Endothelial cell (in vitro differentiated cells): Measurements from ENCODE around the gene TMEM14C. TPM values are rescaled to one million over a fixed set of nuclear protein-coding genes. Genes with fewer than 3 reads are reported as not detected.

Experiments used
- DNase-seq: peaks from one replicate; pipeline ENCODE4 v3.0.0; 2021; ENCODE audit warnings: low spot score
- H3K27ac Mint-ChIP-seq: one replicate; pipeline ENCODE4 v1.8.0; 2021; ENCODE audit warnings: mixed read lengths, inconsistent platforms; ENCODE audit not compliant: unreplicated experiment
- H3K27me3 Mint-ChIP-seq: one replicate; pipeline ENCODE4 v1.8.0; 2021; ENCODE audit warnings: mild to moderate bottlenecking, moderate library complexity, mixed read lengths, inconsistent platforms; ENCODE audit not compliant: unreplicated experiment
- H3K36me3 Mint-ChIP-seq: one replicate; pipeline ENCODE4 v1.8.0; 2021; ENCODE audit warnings: mild to moderate bottlenecking, low read depth, mixed read lengths, inconsistent platforms; ENCODE audit not compliant: unreplicated experiment
- H3K4me1 Mint-ChIP-seq: one replicate; pipeline ENCODE4 v1.8.0; 2021; ENCODE audit warnings: mild to moderate bottlenecking, mixed read lengths, inconsistent platforms; ENCODE audit not compliant: unreplicated experiment
- H3K4me3 Mint-ChIP-seq: one replicate; pipeline ENCODE4 v1.8.0; 2021; ENCODE audit warnings: mild to moderate bottlenecking, mixed read lengths, inconsistent platforms; ENCODE audit not compliant: unreplicated experiment
- H3K9me3 Mint-ChIP-seq: one replicate; pipeline ENCODE4 v1.8.0; 2021; ENCODE audit warnings: mixed read lengths, inconsistent platforms; ENCODE audit not compliant: unreplicated experiment
- CTCF ChIP-seq: fragments of 200-600 bp; sonication (generic); IDR thresholded peaks from one replicate; pipeline ENCODE4 v1.5.0; 2021; ENCODE audit warnings: antibody characterized with exemption; ENCODE audit not compliant: unreplicated experiment
- total RNA-seq: library from RNA; stranded (reverse); fragmentation: NEBNext Ultra II Directional; extraction: Animal tissue kit (Norgen Biotek cat#: 25700); gene quantifications from one replicate; pipeline ENCODE4 v1.2.1, GENCODE V29; 2021; ENCODE audit not compliant: unreplicated experiment

The TMEM14C gene
- total RNA-seq, 1 donor from 2014 or later: 96.7 TPM

GRCh38 chr6:10696655-10697054, 26.2 kb upstream of the TMEM14C start:
- no peak for DNase-seq
- H3K4me3 Mint-ChIP-seq: no peak overlapping the region
- H3K27ac Mint-ChIP-seq: peak overlapping the region; percentile 87
- TF ChIP-seq CTCF: no peak
- H3K27me3 Mint-ChIP-seq: peaks cover 6% of the 10 kb centered on the region
- H3K9me3 Mint-ChIP-seq: no peaks in the 10 kb centered on the region
- H3K36me3 Mint-ChIP-seq: peaks cover 14% of the 10 kb centered on the region
- H3K4me1 Mint-ChIP-seq: peaks cover 19% of the 10 kb centered on the region

- no peaks in the 10 kb centered on the region for H3K9me3 Mint-ChIP-seq
- no peak overlapping the region for H3K27ac Mint-ChIP-seq
- H3K4me1 Mint-ChIP-seq: no peaks in the 10 kb centered on the region
- H3K27me3 Mint-ChIP-seq: no peaks in the 10 kb centered on the region
- DNase-seq: no peak
- no peaks in the 10 kb centered on the region for H3K36me3 Mint-ChIP-seq
- no peak overlapping the region for H3K4me3 Mint-ChIP-seq
- no peak for TF ChIP-seq CTCF
These were observed 8.9 kb upstream of the TMEM14C start for GRCh38 chr6:10713962-10714361.

- peaks cover 4% of the 10 kb centered on the region for H3K36me3 Mint-ChIP-seq
- H3K4me1 Mint-ChIP-seq: peaks cover 19% of the 10 kb centered on the region
- H3K9me3 Mint-ChIP-seq: no peaks in the 10 kb centered on the region
- H3K4me3 Mint-ChIP-seq: no peak overlapping the region
- no peak for TF ChIP-seq CTCF
- no peak for DNase-seq
- no peak overlapping the region for H3K27ac Mint-ChIP-seq
- H3K27me3 Mint-ChIP-seq: peaks cover 7% of the 10 kb centered on the region
These were observed 3.4 kb upstream of the TMEM14C start for GRCh38 chr6:10719296-10719963.

GRCh38 chr6:10719964-10720264, 3.0 kb upstream of the TMEM14C start:
- Mint-ChIP-seq H3K4me3 (no peak overlapping the region), H3K4me1 (peaks cover 21% of the 10 kb centered on the region), H3K27me3 (peaks cover 7% of the 10 kb centered on the region)

More at GRCh38 chr6:10719964-10720264, 3.0 kb upstream of the TMEM14C start:
- Mint-ChIP-seq H3K9me3 (no peaks in the 10 kb centered on the region), H3K27ac (no peak overlapping the region), H3K36me3 (peaks cover 4% of the 10 kb centered on the region)
- no peak for DNase-seq
- TF ChIP-seq CTCF: no peak
